Mesenteric fat pad (tissue), 1 donor: ENCODE measurements around the gene ADGRE2. TPM values are rescaled to one million over a fixed set of nuclear protein-coding genes. Genes with fewer than 3 reads are reported as not detected.
"Not testable (repeated sequence)": the region's sequence is repeated elsewhere in the genome, so short reads cannot be mapped to it uniquely, and the experiment has no call there.

Experiments
- DNase-seq: peaks from one replicate; pipeline ENCODE4 v3.0.0-alpha.2; 2020; ENCODE audit warnings: low spot score
- total RNA-seq: library from RNA; stranded (reverse); fragmentation: NEBNext Ultra II Directional; extraction: Animal tissue kit (Norgen Biotek cat#: 25700); gene quantifications from one replicate; pipeline ENCODE4 v1.2.1, GENCODE V29; 2021
- donor health status: DM: yes; HTN: yes; CAD: no.

Gene ADGRE2
- total RNA-seq, 1 donor from 2014 or later, result 10.9 TPM

DNA sequence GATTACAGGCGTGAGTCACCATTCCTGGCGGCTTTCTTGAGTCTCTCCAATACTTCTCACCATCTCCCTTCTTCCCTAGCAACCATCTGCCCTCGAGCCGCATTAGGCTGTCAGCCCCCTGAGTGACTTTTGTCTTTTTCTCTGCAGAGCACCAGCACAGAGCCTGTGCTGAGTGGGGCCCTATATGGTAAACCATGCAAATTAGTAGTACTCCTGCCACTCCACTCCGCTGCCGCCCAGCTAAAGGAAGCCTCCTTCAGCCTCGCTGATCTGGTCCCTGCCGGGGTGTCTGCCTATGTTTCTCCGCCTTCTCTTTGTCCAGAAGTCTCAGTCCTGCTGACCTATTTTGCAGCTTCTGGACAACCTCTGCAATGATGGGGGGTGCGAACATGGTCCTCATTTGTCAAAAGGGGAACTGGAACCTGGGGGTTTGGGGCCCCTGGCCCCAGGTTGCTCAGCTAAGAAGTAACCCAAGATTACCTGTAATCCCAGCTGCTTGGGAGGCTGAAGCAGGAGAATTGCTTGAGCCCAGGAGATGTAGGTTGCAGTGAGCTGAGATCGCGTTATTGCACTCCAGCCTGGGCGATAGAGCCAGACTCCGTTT is 2.4 kb upstream of the ADGRE2 start:
- DNase-seq, result peak; percentile 22

GRCh38 chr19:14779151-14779550 is 791 bp upstream of the ADGRE2 start:
- DNase-seq, result no peak

GRCh38 chr19:14777645-14778044 is 715 bp downstream of the ADGRE2 start:
- not testable (repeated sequence) for DNase-seq

DNA sequence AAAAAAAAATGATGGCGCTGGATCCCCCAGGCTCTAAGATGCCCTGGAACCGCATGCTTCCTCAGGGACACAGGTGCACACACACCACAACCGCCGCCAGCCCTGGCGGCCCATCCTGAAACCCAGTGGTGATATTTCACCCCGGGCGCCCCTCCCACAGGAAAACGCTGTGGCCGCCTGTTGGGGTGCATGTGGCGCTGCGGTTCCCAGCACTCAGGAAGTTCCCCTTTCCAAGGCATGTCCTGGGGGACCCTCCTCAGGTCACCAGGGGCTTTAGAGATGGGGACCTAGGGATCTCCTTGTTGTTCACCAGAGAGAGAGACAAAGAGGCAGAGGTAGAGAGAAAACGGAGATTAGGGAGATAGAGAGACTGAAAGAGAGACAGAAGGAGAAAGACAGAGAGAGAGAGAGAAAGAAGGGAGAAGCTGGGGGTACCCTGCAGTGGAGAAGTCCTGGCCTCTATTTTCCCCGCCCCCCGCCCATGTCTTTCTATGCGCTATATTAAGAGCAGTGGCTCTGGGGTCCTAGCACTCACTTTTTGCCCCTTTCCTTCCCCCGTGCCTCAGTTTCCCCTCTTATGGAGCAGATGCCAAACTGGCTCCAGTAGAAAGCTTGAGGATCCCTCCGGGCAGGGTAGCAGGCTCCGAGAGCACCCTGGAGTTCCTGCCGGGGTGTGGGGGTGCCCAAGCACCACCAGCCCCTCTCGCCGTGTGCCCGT is 2.3 kb downstream of the ADGRE2 start:
- peak; percentile 79 for DNase-seq

DNA sequence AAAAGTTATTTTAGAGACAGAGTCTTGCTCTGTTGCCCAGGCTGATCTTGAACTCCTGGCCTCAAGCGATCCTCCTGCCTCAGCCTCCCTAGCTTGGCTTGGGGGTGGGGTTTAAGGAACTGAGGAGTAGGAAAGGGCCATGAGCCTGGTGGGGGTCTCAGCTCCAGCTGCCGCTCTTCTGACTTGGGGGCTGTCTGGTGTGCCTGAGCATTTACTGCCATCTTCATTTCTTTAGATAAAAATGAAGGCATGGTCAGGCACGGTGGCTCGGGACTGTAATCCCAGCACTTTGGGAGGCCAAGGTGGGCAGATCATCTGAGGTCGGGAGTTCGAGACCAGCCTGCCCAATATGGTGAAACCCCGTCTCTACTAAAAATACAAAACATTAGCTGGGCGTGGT is 3.0 kb downstream of the ADGRE2 start:
- DNase-seq, result peak; percentile 62

DNA sequence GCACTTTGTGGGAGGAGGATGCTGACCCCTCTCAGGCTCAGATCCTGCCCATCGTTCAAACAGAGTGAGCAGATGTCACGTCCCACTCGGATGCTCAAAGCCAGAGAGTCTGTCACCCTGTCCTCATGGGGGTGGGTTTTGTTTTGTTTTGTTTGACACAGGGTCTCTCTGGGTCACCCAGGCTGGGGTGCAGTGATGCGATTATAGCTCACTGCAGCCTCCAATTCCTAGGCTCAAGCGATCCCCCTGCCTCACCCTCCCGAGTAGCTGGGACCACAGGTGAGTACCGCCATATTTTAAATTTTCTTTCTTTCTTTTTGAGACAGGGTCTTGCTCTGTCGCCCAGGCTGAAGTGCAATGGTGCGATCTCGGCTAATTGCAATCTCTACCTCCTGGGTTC is 4.0 kb downstream of the ADGRE2 start:
- peak; percentile 55 for DNase-seq

DNA sequence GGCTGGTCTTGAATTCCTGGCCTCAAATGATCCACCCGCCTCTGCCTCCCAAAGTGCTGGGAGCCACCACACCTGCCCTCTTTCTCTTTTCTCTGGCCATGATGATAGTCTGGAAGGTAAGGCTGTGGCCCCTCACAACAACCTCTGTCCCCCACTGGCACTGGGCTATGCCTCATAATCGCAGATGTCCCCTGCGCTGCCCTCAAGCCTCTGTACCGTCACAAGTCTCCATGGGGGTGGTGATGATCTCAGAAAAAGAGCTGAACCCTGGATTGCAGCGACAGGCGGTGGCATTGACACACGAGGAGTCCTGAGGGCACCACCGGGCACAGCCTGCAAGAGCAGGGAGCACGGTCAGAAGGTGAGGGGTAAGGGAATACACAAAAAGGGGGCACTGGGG is 4.6 kb downstream of the ADGRE2 start:
- peak; percentile 49 for DNase-seq

DNA sequence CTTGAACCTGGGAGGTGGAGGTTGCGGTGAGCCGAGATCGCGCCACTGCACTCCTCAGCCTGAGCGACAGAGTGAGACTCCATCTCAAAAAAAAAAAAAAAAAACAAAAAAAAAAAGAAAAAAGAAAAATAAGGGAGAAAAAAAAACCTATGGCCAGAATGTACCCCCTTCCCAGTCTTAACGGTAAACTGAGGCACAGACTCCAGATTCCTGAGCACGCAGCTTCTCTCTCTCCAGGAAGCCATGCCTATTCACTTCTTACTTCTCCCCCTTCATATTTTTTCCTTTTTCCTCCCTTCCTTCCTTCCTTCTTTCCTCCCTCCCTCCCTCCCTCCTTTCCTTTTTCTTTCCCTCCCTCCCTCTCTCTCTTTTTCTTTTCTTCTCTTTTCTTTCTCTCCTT is 5.4 kb downstream of the ADGRE2 start:
- no peak for DNase-seq

DNA sequence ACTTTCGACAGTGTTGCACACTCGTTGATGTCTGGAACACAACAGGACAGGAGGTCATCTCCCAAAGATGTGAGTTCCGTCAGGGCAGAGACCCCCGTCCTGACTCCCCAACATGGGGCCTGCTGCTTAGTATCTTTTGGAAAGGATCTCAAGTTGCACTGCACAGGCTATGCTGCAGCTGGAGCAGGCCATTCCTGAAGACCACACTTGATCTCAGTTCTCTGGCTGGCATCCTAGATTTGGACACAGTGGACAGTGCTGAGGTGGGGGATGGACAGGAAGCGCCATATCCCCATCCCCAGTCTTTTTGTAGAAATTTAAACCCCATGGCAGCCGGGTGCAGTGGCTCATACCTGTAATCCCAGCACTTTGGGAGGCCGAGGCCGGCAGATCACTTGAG is 5.9 kb downstream of the ADGRE2 start:
- peak; percentile 26 for DNase-seq

DNA sequence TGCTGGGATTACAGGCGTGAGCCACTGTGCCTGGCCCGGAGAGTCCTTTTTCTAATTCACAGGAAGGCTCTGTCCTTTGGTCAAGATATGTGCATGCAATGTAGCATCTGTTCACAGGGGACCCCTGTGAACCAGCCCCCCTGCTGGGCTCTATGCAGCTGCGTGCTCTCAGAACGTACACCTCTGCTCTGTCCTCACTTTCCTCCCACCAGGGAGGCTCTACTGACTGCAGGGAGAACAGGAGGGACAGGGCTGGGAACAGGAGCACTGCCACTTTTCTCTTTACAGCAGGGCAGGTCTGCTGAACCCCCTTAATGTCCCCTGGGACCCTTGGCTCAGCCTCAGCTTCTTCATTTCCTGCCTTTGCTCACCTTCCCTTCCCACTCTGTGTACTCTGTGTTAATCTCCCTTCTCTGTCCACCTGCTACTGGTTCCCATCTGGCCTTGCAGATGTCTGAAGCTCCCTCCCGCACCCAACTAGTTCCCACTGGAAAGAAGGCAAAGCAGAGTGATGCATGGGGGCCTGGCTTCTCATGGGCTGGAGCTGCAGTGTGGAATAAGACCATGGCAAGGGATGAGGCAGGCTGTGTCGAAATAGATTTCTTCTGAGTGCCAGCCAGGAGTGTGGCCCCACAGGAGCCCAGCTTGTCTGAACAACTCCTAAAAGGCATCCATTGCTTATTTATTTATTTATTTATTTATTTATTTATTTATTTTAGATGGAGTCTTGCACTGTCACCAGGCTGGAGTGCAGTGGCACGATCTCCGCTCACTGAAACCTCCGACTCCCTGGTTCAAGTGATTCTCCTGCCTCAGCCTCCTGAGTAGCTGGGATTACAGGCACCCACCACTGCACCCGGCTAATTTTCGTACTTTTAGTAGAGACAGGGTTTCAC is 7.2 kb downstream of the ADGRE2 start:
- peak; percentile 47 for DNase-seq

DNA sequence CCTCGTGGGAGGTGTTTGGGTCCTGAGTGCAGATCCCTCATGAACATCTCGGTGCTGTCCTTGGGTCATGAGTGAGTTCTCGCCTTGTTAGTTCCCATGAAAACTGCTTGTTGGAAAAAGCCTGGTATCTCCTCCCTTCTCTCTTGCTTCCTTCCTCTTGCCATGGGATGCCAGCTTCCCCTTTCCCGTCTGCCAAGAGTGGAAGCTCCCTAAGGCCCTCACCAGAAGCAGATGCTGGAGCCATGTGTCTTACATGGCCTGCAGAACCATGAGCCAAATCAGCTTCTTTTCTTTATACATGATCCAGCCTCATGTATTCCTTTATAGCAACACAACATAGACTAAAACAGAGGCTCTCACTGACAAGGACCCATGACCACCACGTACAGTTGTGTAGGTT is 8.2 kb downstream of the ADGRE2 start:
- DNase-seq, result peak; percentile 11

DNA sequence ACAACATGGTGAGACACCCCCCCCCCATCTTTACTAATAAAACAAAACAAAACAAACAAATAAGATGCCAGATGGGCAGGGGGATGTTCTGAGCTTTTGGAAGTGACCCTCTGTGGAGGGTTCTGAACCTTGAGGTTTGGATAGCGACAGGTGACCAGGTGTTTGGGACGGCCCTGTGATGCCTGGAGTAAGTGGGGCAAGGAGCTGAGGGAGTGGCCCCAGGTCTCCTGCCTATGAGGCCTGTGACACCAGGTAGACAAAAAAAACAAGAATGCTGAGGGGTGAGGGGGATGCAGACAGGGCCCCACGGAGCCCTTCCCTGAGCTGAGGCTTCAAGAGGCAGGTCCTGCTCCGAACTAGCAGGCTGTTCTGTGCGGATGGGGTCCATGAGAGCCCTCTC is 9.2 kb downstream of the ADGRE2 start:
- peak; percentile 18 for DNase-seq

GRCh38 chr19:14768001-14768400 is 10.4 kb downstream of the ADGRE2 start:
- DNase-seq, result peak; percentile 24

- DNase-seq, result peak; percentile 67
Observed at GRCh38 chr19:14767466-14767971, 10.8 kb downstream of the ADGRE2 start.

DNA sequence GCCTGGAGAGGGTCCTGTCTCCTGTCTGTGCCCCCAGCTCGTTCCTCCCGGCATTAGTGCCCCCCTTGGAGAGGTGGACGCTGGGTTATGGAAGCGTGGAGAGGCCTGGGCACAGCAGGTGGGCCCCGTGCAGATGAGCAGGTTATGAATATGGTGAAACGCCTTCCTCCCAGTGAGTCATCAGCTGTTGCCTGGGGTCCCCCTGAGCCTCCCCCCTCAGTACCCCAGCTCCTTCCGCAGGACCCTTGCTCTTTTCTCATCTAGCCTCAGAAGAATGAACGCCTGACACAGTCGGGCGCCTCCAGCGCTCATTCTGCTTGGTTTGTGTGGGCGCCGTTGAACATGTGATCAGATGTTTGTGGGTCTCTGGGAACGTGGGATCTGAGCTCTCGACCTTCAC is 12.5 kb downstream of the ADGRE2 start:
- DNase-seq, result peak; percentile 60

DNA sequence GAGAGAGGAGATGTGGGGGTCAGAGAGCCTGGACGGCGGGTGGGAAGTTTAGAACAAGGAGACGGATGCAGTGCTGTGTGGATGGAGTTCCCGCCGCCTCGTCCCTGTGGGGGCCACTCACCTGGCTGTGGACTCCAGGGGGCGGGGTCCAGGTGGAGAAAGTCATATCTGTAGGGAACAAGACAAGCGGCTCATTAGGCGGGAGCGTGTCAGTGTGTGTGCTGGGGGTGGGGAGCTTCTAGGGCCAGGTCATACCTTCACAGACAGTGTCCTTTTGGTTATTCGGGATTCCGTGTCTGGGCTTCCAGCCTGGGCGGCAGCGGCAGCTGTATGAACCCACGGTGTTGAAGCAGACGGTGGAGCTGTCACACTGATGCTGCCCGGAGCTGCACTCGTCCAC is 13.0 kb downstream of the ADGRE2 start:
- DNase-seq, result not testable (repeated sequence)

GRCh38 chr19:14764401-14764800 is 14.0 kb downstream of the ADGRE2 start:
- no peak for DNase-seq

- no peak for DNase-seq
Observed at GRCh38 chr19:14763497-14764145, 14.7 kb downstream of the ADGRE2 start.

DNA sequence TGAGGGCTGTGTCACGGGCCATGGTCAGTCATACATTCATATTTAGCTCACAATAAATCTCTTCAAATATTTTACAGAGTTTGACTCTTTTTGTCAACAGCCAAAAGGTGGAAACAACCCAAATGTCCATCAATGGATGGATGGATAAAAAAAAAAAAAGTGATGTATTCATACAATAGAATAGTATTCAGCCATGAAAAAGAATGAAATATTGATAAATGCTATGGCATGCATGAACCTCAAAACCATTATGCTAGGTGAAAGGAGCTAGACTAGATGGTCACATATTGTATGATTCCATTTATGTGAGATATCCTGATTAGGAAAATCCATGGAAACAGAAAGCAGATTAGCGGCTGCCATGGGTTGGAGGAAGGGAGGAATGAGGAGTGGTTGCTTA is 16.2 kb downstream of the ADGRE2 start:
- DNase-seq, result no peak

- no peak for DNase-seq
Observed at GRCh38 chr19:14761607-14762006, 16.8 kb downstream of the ADGRE2 start.

DNA sequence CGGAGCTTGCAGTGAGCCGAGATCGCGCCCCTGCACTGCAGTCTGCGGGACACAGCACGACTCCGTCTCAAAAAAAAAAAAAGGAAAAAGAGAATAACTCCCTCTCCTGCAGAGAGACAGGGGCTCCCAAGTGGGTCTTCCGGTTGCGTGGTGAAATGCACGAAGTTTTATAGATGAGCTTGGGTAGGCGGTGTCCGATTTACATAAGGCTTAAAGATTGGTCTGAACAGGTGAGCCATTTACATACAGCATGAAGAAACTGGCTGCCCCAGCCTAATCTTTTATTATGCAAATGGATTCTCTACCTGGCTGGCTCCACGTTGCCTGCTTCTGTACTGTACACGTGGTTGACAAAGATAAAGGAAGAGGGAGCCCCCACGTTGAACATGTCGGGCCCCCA is 19.5 kb downstream of the ADGRE2 start:
- no peak for DNase-seq
